Fibroblast of villous mesenchyme (primary cell): ENCODE data around the gene VPS13D. TPM values are rescaled to one million over a fixed set of nuclear protein-coding genes. Genes with fewer than 3 reads are reported as not detected.
A peak's percentile ranks its signal among the peaks of the same experiment; 100 is the strongest.
"Not testable (repeated sequence)": the region's sequence is repeated elsewhere in the genome, so short reads cannot be mapped to it uniquely, and the experiment has no call there.

ENCODE experiments used
- DNase-seq: peaks from one replicate; pipeline ENCODE4 v3.0.0-alpha.2; 2010; ENCODE audit warnings: low read depth
- H3K4me3 ChIP-seq: 2 replicates; pipeline ENCODE4 v1.5.1; 2011; ENCODE audit warnings: low read depth, mild to moderate bottlenecking, low read length
- CTCF ChIP-seq: IDR thresholded peaks from 2 replicates; pipeline ENCODE4 v1.5.1; 2012; ENCODE audit warnings: low read depth, mild to moderate bottlenecking, low read length; ENCODE audit not compliant: insufficient read depth
- total RNA-seq: library from RNA; depleted of rRNA; stranded (reverse); fragments of >200 nt; gene quantifications from 2 replicates; pipeline ENCODE4 v1.2.3, GENCODE V29; 2012

The VPS13D gene
- total RNA-seq, 1 donor, result 55.3 TPM

- no peak overlapping the region for H3K4me3 ChIP-seq
- DNase-seq, result no peak
- TF ChIP-seq CTCF, result no peak
Measured at GRCh38 chr1:12467570-12468286, 237.9 kb downstream of the VPS13D start.

DNA sequence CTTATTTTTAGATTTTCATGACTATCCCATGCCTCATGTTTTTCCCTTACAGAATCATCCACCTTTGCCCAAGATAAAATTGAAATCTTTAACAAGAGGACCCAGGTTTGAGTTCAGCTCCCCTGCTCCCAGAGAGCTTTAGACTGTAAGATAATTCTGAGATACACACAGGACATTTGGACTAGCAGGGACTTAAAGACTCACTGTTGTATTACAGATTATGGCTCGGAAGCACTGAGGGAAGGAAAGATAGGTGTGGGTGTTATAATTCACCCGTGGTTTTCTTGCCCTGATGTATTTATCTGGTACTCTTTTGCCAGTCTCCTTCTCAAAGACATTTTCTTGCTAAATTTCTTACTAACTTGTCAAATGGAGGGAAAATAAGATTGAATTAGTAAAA lies 238.5 kb downstream of the VPS13D start:
- no peak overlapping the region for H3K4me3 ChIP-seq
- no peak for DNase-seq
- TF ChIP-seq CTCF, result no peak

DNA sequence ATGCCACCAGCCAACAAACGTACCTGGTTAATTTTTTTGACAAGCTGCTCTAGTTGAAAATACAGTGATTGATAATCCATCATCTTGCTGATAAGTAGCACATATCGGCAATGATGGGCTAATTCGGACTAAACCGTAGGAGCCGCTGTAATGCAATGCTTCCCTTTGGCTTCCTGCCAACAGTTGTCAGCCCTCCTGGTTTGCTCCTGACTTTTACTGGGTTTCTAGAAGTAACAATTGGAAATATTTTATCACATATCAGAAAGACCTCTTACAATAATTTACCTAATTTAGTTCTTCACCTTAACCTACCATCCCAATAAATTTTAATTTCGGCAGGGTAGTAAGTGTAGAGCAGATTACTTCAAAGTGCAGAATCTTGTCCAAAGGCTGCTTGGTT lies 239.7 kb downstream of the VPS13D start:
- no peak for TF ChIP-seq CTCF

GRCh38 chr1:12469990-12470389 lies 240.2 kb downstream of the VPS13D start:
- no peak for TF ChIP-seq CTCF
- no peak for DNase-seq
- H3K4me3 ChIP-seq, result no peak overlapping the region

More for the DNA sequence above, 239.7 kb downstream of the VPS13D start:
- DNase-seq, result no peak
- no peak overlapping the region for H3K4me3 ChIP-seq

GRCh38 chr1:12470916-12471315 lies 241.1 kb downstream of the VPS13D start:
- DNase-seq, H3K4me3 ChIP-seq: not testable (repeated sequence)

DNA sequence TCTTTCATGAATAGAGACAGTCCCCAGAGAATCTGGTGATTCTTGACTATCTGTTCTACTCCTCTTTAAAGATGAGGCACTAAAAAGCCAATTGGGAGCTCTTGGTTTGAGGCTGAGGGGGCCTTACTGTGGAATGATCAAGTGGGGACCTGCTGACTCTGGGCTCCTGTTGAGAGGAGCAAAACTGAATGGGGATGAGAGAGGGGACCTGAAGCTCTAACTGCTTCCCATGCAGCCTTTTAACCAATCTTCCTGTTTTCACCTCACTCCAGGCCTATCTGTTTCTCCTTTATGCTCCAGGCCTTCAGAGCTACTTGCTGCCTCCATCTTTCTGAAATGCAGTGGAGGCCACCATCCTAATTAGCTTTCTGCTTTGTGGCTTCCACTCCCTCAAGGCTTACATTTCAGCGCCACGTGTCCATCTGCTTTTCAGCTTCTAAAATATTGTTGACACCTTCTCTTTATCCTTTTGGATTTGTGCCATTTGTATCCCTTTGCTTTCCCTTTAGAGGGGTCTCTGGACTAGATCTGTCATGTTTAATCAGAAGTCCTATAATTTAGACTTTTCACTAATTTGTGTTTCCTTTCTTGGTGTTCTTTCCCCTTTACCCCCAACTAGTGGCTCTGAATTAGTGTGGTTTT lies 242.4 kb downstream of the VPS13D start:
- no peak for TF ChIP-seq CTCF
- H3K4me3 ChIP-seq, result no peak overlapping the region
- DNase-seq, result no peak

GRCh38 chr1:12472798-12473551 lies 243.1 kb downstream of the VPS13D start:
- DNase-seq, result peak; percentile 30
- no peak overlapping the region for H3K4me3 ChIP-seq
- no peak for TF ChIP-seq CTCF
